HEK293T (cell line): ENCODE measurements around the gene SYTL1.

ENCODE experiments used
- BHLHE40 ChIP-seq: fragments of 450-650 bp; IDR thresholded peaks from 2 replicates; pipeline ENCODE4 v1.6.1; 2016; ENCODE audit warnings: mild to moderate bottlenecking, moderate library complexity, borderline replicate concordance
- CTBP1 ChIP-seq: fragments of 450-650 bp; IDR thresholded peaks from 2 replicates; pipeline ENCODE4 v1.6.1; 2016; ENCODE audit warnings: borderline replicate concordance
- FOXK2 ChIP-seq: fragments of 450-650 bp; IDR thresholded peaks from 2 replicates; pipeline ENCODE4 v1.6.1; 2016; ENCODE audit warnings: mild to moderate bottlenecking
- FOXM1 ChIP-seq: fragments of 450-650 bp; IDR thresholded peaks from 2 replicates; pipeline ENCODE4 v1.6.1; 2017; ENCODE audit warnings: mild to moderate bottlenecking, borderline replicate concordance
- HDGF ChIP-seq: fragments of 450-650 bp; IDR thresholded peaks from 2 replicates; pipeline ENCODE4 v1.6.1; 2017; ENCODE audit warnings: antibody characterized with exemption, borderline replicate concordance
- SP1 ChIP-seq: fragments of 450-650 bp; IDR thresholded peaks from 2 replicates; pipeline ENCODE4 v1.6.1; 2017
- SUZ12 ChIP-seq: fragments of 450-650 bp; IDR thresholded peaks from 2 replicates; pipeline ENCODE4 v1.6.1; 2016; ENCODE audit warnings: mild to moderate bottlenecking

GRCh38 chr1:27353166-27353565 is 11.3 kb downstream of the SYTL1 start:
- TF ChIP-seq SUZ12 (no peak), FOXK2 (no peak), CTBP1 (no peak), SP1 (no peak), HDGF (no peak), BHLHE40 (no peak), FOXM1 (no peak)
